KG1 (cell line): Measurements from ENCODE around the gene CYGB.

Experiments used
- DNase-seq: peaks from one replicate; lab custom pipeline; 2025; lab: John Stamatoyannopoulos, UW

Gene CYGB

DNA sequence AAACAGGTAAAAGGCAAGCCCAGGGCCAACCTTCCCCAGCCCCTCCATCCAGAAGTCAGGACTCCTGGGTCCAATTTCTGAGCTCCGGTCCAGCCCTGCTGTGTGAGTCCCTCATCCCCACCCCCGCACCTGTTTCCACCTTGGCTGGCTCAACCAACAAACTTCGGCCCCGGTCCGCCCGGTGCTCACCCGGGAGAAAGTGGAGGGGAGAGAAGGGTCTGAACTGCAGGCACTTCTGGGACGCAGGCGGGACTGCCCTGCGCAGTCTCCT lies 36.8 kb downstream of the CYGB start:
- no peak for DNase-seq

DNA sequence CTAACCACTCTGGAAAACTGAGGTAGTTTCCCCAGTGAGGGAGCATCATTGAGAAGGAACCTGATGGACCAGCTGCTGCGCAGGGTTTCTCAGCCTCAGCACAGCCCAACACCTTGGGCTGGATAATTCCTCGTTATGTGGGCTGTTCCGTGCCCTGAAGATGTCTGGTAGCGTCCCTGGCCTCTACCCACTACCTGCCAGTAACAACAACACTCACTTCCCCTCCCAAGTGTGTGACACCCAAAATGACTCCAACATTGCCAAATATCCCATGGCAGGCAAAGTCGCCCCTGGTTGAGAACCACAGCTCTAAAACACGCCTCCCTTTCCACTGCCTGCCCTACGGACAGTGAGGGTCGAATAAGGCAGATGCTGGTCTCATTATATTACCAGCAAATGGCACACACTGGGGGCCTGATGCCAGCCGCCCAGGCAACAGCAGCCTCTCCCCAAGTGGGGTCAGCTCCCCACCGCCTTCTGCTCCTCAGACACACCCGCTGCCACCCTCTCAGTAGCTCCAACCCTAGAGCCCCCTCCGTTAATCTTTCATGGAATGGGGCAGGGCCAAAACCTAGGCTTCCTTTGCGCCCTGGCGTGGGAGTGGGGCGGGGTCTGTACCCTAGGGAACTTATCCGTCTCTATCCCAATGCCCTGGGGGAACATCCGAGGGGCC lies 37.3 kb downstream of the CYGB start:
- DNase-seq: no peak

DNA sequence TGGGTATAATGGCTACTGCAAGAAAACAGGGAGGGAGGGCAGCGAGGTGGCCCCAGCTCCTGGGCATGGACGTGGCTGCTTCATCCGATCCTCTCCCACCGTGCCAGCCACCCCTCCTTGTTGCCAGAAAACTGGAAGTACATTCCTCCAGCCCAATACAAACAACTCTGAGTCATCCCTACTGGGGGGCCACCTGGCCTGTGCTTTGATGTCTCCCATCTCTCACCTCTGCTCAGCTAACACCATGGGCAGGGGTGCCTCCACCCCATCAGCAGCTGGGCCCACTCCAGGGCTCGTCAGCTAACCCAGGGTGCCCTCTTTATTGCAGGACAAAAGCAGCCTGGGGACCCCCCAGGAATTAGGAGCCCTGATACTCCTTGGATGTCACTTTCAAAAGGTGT lies 38.2 kb downstream of the CYGB start:
- DNase-seq: no peak

DNA sequence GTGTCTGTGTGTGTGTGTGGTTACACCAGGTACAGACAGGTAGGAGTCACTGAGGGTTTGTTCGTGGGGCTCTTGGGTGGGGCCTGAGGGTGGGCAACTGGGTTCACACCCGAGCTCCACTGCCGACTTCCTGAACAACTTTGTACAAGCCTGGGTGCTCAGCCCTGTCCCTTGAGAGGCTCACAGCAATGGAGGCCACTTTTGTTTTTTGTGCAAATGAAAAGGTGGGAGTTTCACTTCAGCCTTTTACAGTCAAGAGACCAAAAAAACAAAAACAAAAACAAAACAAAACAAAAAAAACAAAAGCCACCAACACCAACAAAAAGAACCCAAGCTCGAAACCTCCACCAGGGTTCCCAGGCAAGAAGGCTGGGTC lies 38.6 kb downstream of the CYGB start:
- no peak for DNase-seq

DNA sequence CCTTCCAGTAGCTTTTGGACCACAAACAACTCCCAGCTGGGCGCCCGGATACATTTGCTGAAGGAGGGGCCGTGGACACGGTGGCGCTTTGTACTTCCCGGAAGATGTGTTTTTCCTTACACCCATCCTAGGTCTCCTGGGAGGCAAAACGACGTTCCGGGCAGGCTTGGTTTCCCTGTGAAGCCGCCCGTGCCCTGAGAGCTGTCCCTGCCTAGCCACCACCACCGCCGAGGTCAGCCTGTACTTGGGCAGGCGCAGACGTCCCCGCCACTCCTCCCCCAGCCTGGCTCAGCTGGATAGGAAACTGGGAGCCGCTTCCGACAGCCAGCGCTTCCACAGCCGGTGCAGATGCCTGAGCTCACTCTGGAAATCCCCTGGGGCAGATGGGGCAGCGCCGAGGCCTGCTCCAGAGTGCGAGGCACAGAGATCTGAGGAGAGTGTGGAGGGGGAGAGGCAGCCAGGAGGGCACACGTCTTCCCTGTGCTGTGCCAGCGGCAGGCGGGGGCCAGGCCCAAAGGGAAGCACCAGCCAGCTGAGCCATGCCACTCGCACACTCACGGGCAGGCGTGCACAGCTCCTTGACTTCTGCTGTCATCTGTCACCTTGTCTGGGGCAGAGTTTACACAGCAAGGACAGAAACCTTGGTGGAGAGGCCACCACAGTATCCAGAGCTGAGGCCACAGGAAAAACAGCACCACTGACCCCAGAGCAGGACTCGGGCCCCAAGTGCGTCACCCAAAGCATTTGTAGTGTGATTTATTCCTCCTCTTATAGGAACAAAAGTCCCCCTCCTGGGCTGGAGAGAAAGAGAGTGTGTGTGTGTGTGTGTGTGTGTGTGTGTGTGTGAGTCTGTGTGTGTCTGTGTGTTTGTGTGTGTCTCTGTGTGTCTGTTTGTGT lies 39.3 kb downstream of the CYGB start:
- DNase-seq: no peak

DNA sequence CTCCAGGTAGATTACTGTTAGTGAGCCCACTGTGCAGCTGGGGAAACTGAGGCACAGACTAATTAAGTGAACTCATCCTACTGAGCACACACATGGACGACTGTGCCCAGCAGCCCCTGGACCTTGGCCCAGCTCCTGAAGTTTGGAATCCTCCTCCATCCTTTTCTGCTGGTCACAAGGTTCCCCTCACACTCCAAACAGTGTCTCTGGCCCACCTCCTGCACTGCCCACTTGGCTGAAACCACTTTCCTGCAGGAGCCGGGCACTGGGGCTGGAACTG lies 39.9 kb downstream of the CYGB start:
- no peak for DNase-seq

DNA sequence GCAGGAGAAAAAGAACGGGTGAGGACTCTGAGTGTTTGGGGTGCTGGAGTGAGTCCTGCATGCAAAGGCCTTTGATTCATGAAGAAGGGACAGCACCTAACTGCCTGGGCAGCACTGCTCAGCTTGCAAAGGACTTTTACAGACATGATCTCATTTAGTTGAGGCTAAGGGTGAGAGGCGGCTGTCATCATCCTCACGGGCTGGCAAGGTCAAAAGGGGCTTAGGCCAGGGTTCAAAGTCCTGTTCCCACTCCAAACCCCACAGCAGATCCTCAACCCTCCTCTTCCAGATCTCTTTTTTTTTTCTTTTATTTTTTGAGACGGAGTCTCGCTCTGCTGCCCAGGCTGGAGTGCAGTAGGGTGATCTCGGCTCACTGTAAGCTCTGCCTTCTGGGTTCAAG lies 41.0 kb downstream of the CYGB start:
- DNase-seq: no peak

DNA sequence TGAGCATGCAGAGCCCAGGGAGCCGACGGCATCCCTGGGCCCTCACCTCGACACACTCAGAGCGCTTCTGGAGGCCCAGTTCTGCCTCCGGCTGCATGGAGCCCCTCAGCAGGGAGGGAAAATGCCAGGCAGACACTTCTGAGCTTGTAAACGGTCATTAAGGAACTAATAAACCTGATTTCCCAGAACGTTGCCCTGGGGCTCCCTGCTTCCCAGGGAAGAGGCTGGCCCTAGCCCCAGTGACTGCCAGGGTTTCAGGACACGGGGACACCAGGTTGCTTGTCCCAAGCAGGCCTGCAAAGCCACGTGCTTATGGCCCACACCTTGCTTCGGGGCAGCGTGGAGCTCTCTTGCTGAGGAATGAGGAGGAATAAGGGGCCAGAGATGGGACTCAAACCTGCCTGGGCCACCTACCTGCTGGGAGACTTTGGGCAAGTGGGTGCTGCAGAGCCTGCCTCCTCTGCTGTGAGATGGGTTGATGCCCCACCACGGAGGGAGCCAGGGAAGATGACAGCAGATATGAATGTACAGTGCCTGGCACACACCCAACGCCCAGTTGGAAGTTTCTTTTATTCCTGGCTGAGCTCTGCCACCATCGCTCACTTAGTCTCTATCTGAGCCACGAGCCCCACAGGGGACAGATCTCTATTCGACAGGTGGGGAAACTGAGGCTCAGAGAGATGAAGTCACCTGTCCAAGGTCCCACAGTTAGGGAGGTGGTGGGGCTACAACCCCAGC lies 41.7 kb downstream of the CYGB start:
- no peak for DNase-seq

DNA sequence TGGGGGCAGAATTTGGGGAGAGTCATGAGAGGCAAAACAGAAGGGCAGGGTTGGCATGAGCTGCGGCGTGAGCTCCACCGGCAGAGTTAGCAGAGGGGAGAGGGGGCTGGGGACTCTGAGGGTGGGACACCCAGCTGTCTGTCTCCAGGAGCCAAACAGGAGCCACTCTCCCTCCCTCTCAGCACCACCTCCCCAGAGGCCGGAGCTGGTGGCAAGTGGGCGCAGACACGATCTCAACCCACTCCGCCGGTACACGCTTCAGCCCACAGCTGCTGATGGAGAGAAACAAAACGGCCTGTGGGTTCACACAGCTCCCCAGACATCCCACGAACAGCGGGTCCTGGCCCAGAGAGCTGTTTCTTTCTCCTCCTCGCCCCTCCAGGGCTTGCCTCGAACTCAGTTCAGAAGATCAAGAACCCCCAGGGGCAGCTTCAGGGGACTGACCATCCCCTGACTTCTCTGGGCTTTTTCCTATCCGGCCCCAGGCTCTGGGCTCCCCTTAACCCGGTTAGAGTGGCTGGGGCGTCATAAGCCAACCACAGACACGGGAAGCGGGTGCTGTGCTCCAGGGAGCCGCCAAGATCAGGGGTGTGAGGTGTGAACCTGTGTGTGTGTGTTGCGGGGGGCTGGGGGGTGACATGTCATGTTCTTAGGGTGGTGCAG lies 43.9 kb downstream of the CYGB start:
- DNase-seq: no peak

DNA sequence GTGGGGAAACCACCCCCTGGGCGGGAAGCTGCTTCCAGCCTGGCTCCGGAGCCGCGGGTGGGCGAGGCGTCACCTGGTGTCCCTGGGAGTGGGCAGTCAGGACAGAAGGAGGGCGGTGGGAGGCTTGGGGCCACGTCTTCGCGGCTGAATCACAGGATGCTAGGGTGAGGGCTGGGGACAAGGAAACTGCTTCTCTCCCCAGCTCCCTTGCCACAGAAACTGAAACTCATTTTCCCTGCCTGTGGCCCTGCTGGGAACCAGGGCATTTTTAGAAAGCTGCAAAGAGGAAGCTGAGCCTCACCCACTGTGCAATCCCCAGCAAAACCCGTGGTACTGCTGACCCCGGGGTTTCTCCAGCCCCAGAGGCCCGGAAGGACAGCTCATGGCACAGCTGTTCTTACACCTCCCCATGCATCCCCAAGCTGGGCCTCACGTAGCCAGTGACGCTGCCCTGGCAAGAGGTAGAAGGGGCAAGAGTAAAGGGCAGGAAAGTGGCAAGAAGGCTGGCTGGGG lies 44.5 kb downstream of the CYGB start:
- peak; percentile 45 for DNase-seq

DNA sequence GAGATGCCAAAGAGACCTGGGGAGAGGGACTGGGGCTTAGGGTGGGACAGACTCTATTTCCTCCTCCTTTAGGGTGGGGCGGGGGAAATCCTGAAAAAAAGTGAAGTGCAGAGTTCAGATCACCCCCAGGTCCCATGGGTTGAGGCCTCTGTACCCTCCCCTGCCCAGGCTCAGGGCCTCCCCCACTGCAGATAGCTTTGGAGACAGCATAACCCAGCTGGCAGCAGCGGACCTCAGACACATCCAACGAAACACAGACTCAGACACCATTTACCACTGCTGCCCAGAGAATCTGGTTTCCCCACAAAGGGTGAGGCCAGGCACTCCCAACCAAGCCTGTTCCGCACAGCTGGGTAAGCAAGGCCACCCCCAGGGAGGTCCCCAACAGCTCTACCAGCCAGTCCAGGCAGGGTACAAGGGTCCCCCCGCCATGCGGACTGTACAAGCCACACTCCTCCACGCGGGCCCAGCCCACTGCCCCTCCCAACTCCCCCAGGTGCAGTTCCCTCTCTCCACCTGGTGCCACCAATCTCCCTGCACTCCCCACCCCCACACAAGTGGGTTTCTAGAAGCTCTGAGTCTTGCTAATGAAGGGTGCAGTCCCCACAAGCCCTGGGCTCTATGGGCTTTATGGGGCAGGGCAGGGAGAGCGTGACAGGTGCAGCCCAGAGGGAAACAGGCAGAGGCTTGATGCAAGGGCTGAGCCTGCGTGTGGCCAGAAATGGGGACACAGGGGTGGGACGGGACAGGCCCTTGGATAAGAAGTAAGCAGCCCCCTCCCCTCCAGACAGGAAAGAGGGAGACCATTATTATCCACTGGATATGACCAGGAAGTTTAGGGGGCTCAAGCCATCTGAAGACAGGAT lies 45.2 kb downstream of the CYGB start:
- DNase-seq: no peak

DNA sequence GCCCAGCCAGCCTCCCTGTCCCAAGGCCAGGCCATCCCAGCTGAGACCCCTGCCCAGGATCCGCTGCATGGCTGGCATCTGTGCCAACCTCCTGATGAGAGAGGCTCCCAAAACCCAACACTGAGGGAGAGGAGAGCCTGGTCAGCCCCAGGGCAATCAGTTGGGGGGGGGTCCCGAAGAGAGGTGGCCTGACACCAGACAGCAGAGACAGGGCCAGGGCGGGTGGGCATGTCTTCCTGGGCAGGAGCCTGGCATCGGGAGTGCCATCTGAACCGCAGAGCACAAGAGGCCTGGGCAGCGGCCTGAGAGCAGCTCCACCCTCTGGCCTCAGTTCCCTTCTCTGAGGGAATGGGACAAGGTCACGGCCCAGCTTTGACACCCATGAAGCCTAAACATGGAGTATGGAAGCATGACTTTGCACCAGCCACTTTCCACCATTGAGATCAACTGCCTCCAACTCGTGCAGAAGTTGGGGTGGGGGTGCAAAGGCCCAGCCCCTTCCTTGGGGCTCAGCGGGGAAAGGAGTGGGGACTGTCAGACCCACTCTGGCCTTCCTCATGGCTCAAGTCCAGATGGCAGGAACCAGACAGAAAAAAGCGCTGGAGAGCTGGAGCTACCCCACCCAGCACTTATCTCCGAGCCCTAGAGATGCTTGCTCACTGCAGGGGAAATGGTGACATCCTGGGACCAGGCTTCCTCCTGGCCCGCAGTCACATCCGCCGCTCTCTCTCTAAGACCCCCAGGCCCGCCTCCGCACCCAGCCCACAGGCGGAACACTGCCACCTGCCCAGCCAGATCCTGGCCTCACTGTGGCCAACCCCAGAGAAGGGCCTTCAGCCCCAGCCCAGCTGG lies 46.0 kb downstream of the CYGB start:
- no peak for DNase-seq

DNA sequence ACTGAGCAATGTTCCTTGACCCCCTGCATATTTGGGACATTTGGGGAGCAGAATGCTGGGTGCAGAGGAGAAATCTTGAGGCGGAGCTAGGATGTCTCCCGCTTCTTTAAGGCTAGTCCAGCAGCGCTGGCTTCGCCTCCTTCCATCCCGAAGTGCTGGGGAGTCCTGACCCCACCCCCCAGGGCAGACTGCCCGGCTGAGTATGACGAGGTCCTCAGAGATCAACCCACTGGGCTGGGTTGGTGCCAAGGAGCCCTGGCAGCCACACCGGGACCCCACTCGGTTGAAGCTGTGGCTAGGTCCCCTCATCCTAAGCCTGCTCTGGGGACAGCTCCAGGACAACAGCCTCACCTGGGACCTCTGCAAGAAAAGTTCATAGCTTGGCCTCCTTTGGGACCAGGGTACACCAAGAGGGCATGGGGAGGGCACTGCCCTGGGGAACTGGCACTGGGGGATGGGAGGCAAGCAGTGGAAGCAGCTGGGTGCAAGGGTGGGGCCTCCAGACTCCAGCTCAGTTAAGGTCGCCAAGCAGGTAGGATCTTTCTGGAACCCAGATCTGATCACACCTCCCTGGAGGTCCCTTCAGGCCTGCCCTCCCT lies 47.3 kb downstream of the CYGB start:
- DNase-seq: no peak

DNA sequence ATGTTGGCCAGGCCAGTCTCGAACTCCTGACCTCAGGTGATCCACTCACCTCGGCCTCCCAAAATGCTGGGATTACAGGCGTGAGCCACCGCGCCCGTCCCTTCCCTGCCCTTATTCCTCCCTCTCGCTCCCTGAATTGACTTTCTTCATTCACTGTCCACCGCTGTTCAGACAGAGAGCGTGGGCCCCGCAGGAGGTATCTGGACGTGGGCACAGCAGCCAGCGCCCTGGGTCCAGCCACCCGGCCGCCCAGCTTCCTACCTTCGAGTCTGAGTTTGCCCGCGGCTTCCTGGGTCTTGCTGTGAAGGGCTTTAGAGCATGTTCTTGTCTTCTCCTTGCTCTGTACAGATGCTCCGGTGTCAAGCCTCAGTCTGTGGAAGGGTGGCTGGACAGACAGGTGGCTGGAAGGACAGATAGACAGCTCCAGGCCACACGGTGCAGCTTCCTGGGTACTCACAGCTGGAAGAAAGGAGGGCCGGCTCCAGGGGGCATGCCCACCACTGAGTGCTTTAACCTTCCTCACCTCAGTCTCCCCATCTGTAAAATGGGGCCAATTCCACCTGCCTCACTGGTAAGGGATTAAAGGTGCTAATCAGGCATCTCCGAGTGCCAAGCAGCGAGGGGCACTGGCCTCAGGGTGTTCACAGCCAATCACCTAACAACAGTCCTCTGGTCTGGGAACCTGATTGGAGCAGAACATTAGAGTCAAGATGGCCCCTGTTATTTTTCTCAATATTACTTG lies 49.9 kb downstream of the CYGB start:
- no peak for DNase-seq

DNA sequence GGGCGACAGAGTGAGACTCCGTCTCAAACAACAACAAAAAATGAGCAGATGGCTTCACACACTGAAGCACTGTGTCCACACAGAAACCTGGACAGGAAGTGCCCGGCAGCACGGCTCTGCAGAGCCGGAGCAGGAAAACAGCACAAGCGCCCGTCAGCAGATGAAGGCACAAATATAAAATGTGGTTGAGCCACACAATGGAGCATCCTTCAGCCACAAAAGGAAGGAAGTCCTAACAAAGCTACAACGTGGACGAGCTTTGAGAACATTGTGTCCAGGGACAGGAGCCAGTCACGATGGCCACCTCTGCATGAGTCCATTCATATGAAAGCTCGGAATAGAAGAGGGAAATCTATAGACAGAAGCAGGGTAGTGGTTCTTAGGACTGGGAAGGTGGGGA lies 51.9 kb downstream of the CYGB start:
- DNase-seq: no peak

DNA sequence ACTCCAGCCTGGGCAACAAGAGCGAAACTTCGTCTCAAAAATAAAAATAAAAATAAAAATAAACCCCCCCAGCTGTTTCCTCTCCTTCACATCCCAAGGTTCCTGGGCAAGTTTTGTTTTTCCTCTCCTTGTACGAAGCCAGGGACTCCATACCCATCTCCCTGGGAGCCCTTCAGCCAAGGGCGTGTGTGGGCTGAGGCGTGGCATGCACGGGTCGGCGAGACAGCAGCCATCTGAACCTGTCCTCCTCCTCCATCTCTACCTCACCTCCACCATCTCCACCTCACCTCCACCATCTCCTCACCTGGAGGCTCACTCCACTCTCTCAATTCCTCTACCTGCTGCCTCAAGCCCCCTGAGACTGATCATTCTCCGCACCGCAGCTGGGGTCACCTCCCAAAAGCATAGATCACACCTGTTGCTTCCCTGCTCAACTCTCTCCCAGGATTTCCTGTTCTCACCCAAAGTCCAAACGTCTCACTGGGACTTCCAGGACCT lies 53.2 kb downstream of the CYGB start:
- no peak for DNase-seq

DNA sequence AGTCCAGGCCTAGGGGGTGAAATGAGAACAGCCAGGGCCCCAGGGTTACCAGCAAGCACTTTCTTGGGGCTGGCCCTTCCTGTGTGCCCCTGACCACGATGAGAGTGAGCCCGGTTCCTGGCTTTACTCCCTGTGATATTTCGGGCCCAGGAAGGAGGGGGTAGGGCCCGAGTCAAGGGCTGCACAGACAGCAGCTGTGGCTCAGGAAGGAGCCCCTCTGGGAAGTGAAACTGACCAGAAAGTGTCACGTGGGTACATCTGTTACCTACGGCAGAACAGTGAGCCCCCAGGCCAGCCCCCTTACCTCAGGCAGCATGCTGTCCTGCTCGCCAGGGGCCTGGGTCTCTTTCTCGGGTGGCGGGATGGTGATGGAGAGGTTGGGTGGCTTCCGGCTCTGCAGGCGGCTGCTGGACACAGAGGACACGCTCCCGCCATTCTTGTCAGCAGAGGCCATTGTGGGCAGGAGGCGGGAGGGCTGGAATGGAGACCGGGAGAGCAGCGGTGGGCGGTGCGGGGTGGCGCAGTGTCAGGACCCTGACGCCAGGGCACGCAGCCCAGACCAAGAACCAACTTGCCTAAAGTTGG lies 56.3 kb downstream of the CYGB start:
- DNase-seq: no peak

DNA sequence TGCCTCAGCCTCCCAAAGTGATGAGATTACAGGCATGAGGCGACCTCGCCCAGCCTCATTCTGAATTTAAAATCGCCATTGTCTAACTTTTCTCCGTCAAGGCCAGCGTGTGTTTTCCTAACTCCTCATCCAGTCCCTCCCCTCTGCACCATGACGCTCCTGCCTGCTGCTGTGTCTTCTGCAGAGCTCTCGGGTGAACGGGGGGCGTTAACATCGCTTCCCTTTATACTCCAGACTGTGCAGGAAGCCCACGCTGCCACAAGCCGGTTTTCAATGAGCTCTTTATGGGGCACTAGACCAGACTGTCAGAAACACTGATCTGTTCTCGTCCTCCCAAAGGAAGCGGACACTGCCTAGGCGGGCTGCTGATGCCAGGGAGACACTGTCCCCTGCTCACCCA lies 56.9 kb downstream of the CYGB start:
- DNase-seq: no peak

DNA sequence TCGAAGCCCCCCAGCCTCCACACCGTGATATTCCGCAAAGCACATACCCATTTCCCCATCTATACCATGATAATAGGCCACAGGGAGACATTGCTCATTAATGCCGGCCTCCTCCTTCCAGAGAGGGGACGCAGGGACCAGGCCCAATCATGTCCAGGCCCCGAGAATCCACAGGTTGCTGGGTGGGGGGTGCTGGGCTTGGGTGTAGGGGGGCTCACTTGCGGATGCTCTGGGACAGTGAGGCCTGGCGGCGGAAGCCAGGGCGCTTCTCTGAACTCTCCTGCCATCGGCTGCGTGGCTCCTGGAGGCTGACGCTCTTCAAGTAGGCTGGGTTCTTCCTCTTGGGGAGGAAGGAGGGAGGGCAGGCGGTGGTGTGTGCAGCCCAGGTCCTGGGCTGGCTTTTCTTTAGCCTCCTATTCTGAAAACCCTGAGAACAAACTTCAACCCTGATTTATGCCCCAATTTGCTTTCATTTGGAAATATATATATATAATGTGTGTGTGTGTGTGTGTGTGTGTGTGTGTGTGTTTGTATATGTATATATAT lies 57.9 kb downstream of the CYGB start:
- no peak for DNase-seq
